OCI-LY7 (cell line): Measurements from ENCODE around the gene LAMTOR4. TPM values are rescaled to one million over a fixed set of nuclear protein-coding genes. Genes with fewer than 3 reads are reported as not detected.

Source experiments
- BruUV-seq: library from RNA; stranded (reverse); fragments of 400-500 nt; replicated peaks from 2 replicates; lab custom pipeline; 2021; lab: Mats Ljungman, UMichigan
- CTCF ChIA-PET: fragments of 300-600 bp; sonication (Branson Sonifier 250); formaldehyde crosslinking; loops from one replicate; lab custom pipeline; 2022; ENCODE audit warnings: antibody characterized with exemption; ENCODE audit not compliant: unreplicated experiment; lab: Charles Lee
- POLR2A ChIA-PET: fragments of 300-600 bp; sonication (Branson Sonifier 250); formaldehyde crosslinking; loops from one replicate; lab custom pipeline; 2022; ENCODE audit warnings: antibody characterized with exemption; lab: Charles Lee
- DNase-seq: peaks from one replicate; pipeline ENCODE4 v3.0.0-alpha.2; 2015; ENCODE audit warnings: low spot score
- H2AFZ ChIP-seq: fragments of 200-600 bp; sonication (generic), shearing (Covaris generic); 2 replicates; pipeline ENCODE4 v1.6.1; 2014; ENCODE audit warnings: mild to moderate bottlenecking, antibody characterized with exemption, low read length, moderate library complexity
- H3K27ac ChIP-seq: fragments of 200-600 bp; sonication (generic); 2 replicates; pipeline ENCODE4 v1.5.1; 2014; ENCODE audit warnings: mixed run types, low read depth, mild to moderate bottlenecking, moderate library complexity, low read length, inconsistent platforms; ENCODE audit not compliant: poor library complexity, severe bottlenecking
- H3K36me3 ChIP-seq: fragments of 200-600 bp; sonication (generic); 2 replicates; pipeline ENCODE4 v1.6.1; 2014; ENCODE audit warnings: mild to moderate bottlenecking, antibody characterized with exemption, low read length, moderate library complexity, mixed read lengths; ENCODE audit not compliant: insufficient read depth
- H3K4me1 ChIP-seq: fragments of 200-600 bp; sonication (generic); 2 replicates; pipeline ENCODE4 v1.5.1; 2014; ENCODE audit warnings: mild to moderate bottlenecking, low read length; ENCODE audit not compliant: insufficient read depth, poor library complexity, severe bottlenecking
- H3K4me2 ChIP-seq: fragments of 200-600 bp; sonication (generic); 2 replicates; pipeline ENCODE4 v1.6.1; 2014; ENCODE audit warnings: mild to moderate bottlenecking, low read length
- H3K4me3 ChIP-seq: fragments of 200-600 bp; sonication (generic); 2 replicates; pipeline ENCODE4 v1.5.1; 2014; ENCODE audit warnings: mild to moderate bottlenecking, low read depth, low read length; ENCODE audit not compliant: poor library complexity, severe bottlenecking
- H3K79me2 ChIP-seq: fragments of 200-600 bp; sonication (generic); 2 replicates; pipeline ENCODE4 v1.6.1; 2016; ENCODE audit warnings: low read depth, mild to moderate bottlenecking, low read length, moderate library complexity, mixed read lengths; ENCODE audit not compliant: insufficient read depth
- H3K9me2 ChIP-seq: fragments of 200-600 bp; sonication (generic); 2 replicates; pipeline ENCODE4 v1.6.1; 2016; ENCODE audit warnings: mild to moderate bottlenecking, low read length, mixed read lengths; ENCODE audit not compliant: insufficient read depth
- H3K9me3 ChIP-seq: fragments of 200-600 bp; sonication (generic); 2 replicates; pipeline ENCODE4 v1.6.1; 2014; ENCODE audit warnings: mild to moderate bottlenecking, mixed run types, low read length, mixed read lengths
- H4K20me1 ChIP-seq: fragments of 200-600 bp; sonication (generic); 2 replicates; pipeline ENCODE4 v1.6.1; 2014; ENCODE audit warnings: mild to moderate bottlenecking, antibody characterized with exemption, low read length, moderate library complexity, mixed read lengths; ENCODE audit not compliant: insufficient read depth
- CTCF ChIP-seq: fragments of 200-600 bp; sonication (generic); conservative IDR thresholded peaks from 2 replicates; pipeline ENCODE4 v1.5.1; 2014; ENCODE audit warnings: mild to moderate bottlenecking, antibody characterized with exemption, low read length, moderate library complexity, mixed read lengths
- EZH2phosphoT487 ChIP-seq: fragments of 200-600 bp; sonication (generic); IDR thresholded peaks from 2 replicates; pipeline ENCODE4 v1.6.1; 2018; ENCODE audit warnings: low read depth, borderline replicate concordance, mild to moderate bottlenecking, mixed run types, antibody characterized with exemption, low read length, moderate library complexity, mixed read lengths
- intact Hi-C: fragments of 100-400 bp; cut with micrococcal nuclease; formaldehyde crosslinking; loops from one replicate; pipeline ENCODE4 v1.10.0; 2022; ENCODE audit not compliant: unreplicated experiment
- total RNA-seq, 2 experiments: library from RNA; depleted of rRNA in 1 of 2; stranded (reverse); fragments of >200 nt in 1 of 2; shearing (Covaris generic) in 1 of 2; gene quantifications; 2 replicates each; pipeline ENCODE4 v1.2.3, GENCODE V29; 2014 to 2022

The LAMTOR4 gene
- total RNA-seq, 2 experiments from 2014 or later: 237 to 243 TPM

GRCh38 chr7:100158229-100159098, 9.7 kb downstream of the LAMTOR4 start, which contains the start of gene TRAPPC14:
TSS of gene TRAPPC14 (minus strand) at chr7:100158723. CDS start at chr7:100158499, 224 bp downstream.
- BruUV-seq: no TSS peak

GRCh38 chr7:100159099-100159623, 10.4 kb downstream of the LAMTOR4 start:
- peak overlapping the region; percentile 62 for H3K27ac ChIP-seq
- TF ChIP-seq EZH2phosphoT487 (no peak), CTCF (no peak)
- intact Hi-C loops: loop anchor here (5.0 kb wide), 1 partner anchor 58 kb away; the partner anchor contains the start of gene PVRIG

More at GRCh38 chr7:100158229-100159098, 9.7 kb downstream of the LAMTOR4 start, which contains the start of gene TRAPPC14:
- DNase-seq: peak; percentile 87
- H2AFZ ChIP-seq: peak within 1 kb of the TSS; percentile 59; the same call in 1 of the 2 replicates
- peak within 1 kb of the TSS; percentile 98 for H3K4me2 ChIP-seq
- no peak for TF ChIP-seq CTCF
- no peak for TF ChIP-seq EZH2phosphoT487
- peaks cover 44% of the 10 kb centered on the region for H3K4me1 ChIP-seq
- peaks cover 42% of the 10 kb centered on the region for H3K36me3 ChIP-seq
- ChIA-PET CTCF (interaction anchor here (1.1 kb wide), 1 partner anchor 33 kb away, joined by 3 read pairs; no protein-coding TSS in a partner anchor), POLR2A (interaction anchor here (0.6 to 2.0 kb wide), 5 partner anchors 10 to 74 kb away, joined by 3 to 7 read pairs (median 5); partner anchors contain the start of gene LAMTOR4)
- H3K9me3 ChIP-seq: no peaks in the 10 kb centered on the region
- no peaks in the 10 kb centered on the region for H3K9me2 ChIP-seq
- H3K79me2 ChIP-seq: peaks cover 8% of the 10 kb centered on the region; the same call in 1 of the 2 replicates
- H3K27ac ChIP-seq: peak within 1 kb of the TSS; percentile 62
- peak within 1 kb of the TSS; percentile 93 for H3K4me3 ChIP-seq
- intact Hi-C loops: loop anchor here (1.0 to 5.0 kb wide), 2 partner anchors 9 to 59 kb away; partner anchors contain the start of gene PVRIG
- H4K20me1 ChIP-seq: peaks cover 10% of the 10 kb centered on the region; the same call in 1 of the 2 replicates

More at GRCh38 chr7:100159099-100159623, 10.4 kb downstream of the LAMTOR4 start:
- no TSS peak for BruUV-seq
- Histone ChIP-seq H3K4me3 (peak overlapping the region; percentile 93), H4K20me1 (peaks cover 10% of the 10 kb centered on the region; the same call in 1 of the 2 replicates), H3K4me2 (peak overlapping the region; percentile 98), H3K9me2 (no peaks in the 10 kb centered on the region), H3K4me1 (peaks cover 43% of the 10 kb centered on the region), H2AFZ (peak overlapping the region; percentile 59; the same call in 1 of the 2 replicates), H3K9me3 (no peaks in the 10 kb centered on the region), H3K79me2 (peaks cover 7% of the 10 kb centered on the region; the same call in 1 of the 2 replicates), H3K36me3 (peaks cover 35% of the 10 kb centered on the region)
- CTCF ChIA-PET: no interaction called here
- POLR2A ChIA-PET: interaction anchor here (0.6 to 1.3 kb wide), 5 partner anchors 11 to 609 kb away, joined by 3 to 7 read pairs (median 4); partner anchors contain the start of gene LAMTOR4
- no peak for DNase-seq
